GM19099 (cell line): ENCODE results near the gene GABBR2.

Experiments
- POLR2A ChIP-seq: IDR thresholded peaks from 3 replicates; pipeline ENCODE4 v1.6.1; 2011; ENCODE audit warnings: low read depth; ENCODE audit not compliant: insufficient read length; ENCODE audit errors: extremely low read depth

The GABBR2 gene

GRCh38 chr9:98412101-98412842 is 296.5 kb downstream of the GABBR2 start:
- no peak for TF ChIP-seq POLR2A

- no peak for TF ChIP-seq POLR2A
These were observed 298.5 kb downstream of the GABBR2 start for GRCh38 chr9:98410185-98410697.

GRCh38 chr9:98409719-98410118 is 299.0 kb downstream of the GABBR2 start:
- TF ChIP-seq POLR2A, result no peak

- TF ChIP-seq POLR2A, result no peak
These were observed 302.3 kb downstream of the GABBR2 start for GRCh38 chr9:98406469-98406868.

GRCh38 chr9:98404237-98404636 is 304.5 kb downstream of the GABBR2 start:
- TF ChIP-seq POLR2A, result no peak

- no peak for TF ChIP-seq POLR2A
These were observed 305.0 kb downstream of the GABBR2 start for GRCh38 chr9:98403715-98404114.

- TF ChIP-seq POLR2A, result no peak
These were observed 306.5 kb downstream of the GABBR2 start for GRCh38 chr9:98402019-98402840.

- no peak for TF ChIP-seq POLR2A
These were observed 307.4 kb downstream of the GABBR2 start for GRCh38 chr9:98401140-98402018.

GRCh38 chr9:98399950-98400683 is 308.6 kb downstream of the GABBR2 start:
- no peak for TF ChIP-seq POLR2A

- TF ChIP-seq POLR2A, result no peak
These were observed 312.1 kb downstream of the GABBR2 start for GRCh38 chr9:98396656-98397055.

GRCh38 chr9:98396236-98396635 is 312.5 kb downstream of the GABBR2 start:
- no peak for TF ChIP-seq POLR2A

GRCh38 chr9:98391867-98392266 is 316.9 kb downstream of the GABBR2 start:
- TF ChIP-seq POLR2A, result no peak

- TF ChIP-seq POLR2A, result no peak
These were observed 317.3 kb downstream of the GABBR2 start for GRCh38 chr9:98391406-98391805.

GRCh38 chr9:98385751-98386150 is 323.0 kb downstream of the GABBR2 start:
- no peak for TF ChIP-seq POLR2A
